GM18868 (cell line): Measurements from ENCODE around the gene KLHL30.

Experiments
- ATAC-seq: cut with Tn5 transposase; IDR thresholded peaks from one replicate; pipeline ENCODE4 v1.9.1; 2021; ENCODE audit warnings: mild to moderate bottlenecking, moderate library complexity; ENCODE audit not compliant: unreplicated experiment

Gene KLHL30

GRCh38 chr2:238144262-238144661 lies 5.8 kb downstream of the KLHL30 start:
- ATAC-seq, result no peak

- no peak for ATAC-seq
These were observed 6.6 kb downstream of the KLHL30 start for GRCh38 chr2:238145046-238145445.

- ATAC-seq, result no peak
These were observed 7.4 kb downstream of the KLHL30 start for GRCh38 chr2:238145851-238146250.

DNA sequence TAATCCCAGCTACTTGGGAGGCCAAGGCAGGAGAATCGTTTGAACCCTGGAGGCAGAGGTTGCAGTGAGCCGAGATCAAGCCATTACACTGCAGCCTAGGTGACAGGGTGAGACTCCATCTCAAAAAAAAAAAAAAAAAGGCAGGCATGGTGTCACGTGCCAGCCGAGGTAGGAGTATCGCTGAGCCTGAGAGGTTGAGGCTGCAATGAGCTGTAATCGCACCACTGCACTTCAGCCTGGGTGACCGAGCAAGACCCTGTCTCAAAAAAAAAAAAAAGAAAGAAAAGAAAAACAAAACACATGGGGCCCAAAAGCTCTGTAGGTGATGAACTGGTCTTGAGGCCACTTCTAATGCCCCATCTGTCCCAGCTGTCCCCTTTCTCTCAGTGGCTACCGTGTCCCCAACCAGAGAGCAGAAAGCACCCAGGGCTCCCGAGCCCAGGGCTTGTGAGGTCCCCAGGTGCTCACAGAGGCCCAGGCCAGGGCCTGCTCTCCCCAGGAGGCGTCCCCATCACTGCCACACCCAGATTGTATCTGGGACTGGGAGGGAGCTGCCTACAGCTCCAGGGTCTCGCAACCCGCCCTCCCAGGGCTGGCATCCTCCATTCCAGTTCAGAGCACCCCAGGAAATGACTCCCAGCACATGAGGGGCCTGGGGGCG lies 8.5 kb downstream of the KLHL30 start:
- no peak for ATAC-seq

DNA sequence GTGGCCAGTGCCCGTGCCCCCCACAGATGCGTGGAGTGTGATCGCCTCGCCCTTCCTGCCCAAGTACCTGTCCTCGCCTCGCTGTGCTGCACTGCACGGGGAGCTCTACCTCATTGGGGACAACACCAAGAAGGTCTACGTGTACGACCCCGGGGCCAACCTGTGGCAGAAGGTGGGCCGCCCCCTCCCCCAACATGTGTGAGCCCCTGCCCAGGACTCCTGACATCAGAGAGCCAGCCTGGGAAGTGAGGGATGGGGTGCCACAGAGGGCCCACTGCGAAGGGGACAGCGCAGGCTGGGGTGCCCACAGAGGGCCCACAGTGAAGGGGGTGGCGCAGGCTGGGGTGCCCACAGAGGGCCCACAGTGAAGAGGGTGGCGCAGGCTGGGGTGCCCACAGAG lies 10.5 kb downstream of the KLHL30 start:
- no peak for ATAC-seq

GRCh38 chr2:238149841-238150572 lies 11.5 kb downstream of the KLHL30 start:
- no peak for ATAC-seq

DNA sequence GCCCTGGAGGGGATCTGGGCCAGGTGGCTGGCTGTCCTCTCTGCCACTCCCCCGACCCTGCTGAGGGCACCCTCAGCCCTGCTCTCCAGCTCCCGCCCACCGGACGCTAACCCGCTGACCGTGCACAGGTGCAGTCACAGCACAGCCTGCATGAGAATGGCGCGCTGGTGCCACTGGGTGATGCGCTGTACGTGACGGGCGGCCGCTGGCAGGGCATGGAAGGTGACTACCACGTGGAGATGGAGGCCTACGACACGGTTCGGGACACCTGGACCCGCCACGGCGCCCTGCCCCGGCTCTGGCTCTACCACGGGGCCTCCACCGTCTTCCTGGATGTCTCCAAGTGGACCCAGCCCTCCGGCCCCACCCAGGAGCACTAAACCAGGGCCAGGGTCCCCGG lies 12.2 kb downstream of the KLHL30 start:
- ATAC-seq, result no peak

- no peak for ATAC-seq
These were observed 12.7 kb downstream of the KLHL30 start for GRCh38 chr2:238151205-238151604.

DNA sequence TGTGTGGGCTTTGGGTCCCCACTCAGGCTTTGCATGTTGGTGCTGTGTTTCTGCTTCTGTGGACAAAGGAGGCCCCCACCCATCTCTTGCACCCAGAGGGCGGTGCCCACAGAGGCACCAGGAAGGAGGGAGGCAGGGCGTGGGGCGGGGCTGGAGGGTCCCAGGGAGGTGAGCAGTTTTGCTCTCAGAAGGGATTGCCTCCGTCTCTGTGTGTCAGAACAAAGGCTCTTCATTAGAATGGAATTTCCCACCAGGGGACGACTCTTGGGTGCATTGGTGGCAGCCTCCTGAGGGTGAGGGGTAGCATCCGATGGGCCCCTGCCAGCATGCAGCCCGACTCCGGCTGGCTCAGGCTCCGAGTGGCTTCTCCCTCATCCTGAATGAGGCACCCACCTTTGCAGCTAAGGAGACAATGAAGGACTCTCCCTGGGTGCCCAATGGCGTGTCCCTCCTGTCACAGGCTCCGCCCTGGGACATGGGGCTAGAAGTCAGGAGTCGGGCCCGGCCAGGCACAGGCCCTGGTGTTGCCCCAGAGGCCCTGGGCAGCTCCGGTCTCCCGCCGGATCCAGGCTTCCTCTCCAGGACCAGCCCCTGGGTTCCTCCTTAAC lies 13.3 kb downstream of the KLHL30 start:
- no peak for ATAC-seq

DNA sequence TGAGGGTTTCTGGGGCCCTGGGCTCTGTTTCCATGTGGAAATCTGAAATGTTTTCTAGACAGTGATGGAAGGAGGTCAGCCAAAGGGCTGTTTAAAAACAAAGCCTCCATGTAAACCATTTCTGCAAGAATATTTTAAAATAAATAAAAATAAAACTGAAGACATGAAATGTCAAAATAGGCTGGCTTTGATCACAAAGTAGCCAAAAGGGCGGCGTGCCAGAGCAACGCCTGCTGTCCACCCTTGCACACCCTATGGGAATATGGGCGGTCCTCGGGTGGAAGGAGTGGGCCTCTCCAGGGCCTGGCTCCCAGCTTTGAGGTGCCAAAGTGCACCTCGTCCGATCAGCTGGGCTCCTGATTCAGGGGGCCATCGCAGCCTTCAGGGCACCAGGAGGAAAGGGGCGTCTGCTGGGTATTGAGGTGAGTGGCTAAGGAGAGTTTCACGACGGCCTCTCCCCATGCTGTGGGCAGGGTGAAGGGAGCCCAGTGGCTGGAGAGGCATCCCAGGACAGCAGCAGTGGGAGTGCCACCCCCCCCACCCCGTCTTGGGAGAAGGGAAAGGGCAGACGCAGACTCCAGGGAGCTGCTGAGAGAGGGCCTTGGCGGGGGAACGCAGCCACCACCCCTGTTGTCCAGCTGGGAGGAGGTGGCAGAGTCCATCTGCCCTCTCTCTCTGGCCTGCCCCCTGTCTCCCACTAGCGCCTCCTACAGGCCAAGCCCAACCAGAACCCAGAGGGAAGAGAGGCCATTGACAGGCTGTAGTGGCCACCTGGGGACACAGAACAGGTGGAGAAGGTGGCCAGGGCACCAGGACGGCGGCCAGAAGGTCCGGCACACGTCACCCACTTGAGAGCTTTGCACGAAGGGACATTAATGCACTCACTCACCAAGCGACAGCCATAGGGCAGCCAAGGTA lies 14.6 kb downstream of the KLHL30 start:
- no peak for ATAC-seq

- no peak for ATAC-seq
These were observed 16.1 kb downstream of the KLHL30 start for GRCh38 chr2:238154570-238154969.

DNA sequence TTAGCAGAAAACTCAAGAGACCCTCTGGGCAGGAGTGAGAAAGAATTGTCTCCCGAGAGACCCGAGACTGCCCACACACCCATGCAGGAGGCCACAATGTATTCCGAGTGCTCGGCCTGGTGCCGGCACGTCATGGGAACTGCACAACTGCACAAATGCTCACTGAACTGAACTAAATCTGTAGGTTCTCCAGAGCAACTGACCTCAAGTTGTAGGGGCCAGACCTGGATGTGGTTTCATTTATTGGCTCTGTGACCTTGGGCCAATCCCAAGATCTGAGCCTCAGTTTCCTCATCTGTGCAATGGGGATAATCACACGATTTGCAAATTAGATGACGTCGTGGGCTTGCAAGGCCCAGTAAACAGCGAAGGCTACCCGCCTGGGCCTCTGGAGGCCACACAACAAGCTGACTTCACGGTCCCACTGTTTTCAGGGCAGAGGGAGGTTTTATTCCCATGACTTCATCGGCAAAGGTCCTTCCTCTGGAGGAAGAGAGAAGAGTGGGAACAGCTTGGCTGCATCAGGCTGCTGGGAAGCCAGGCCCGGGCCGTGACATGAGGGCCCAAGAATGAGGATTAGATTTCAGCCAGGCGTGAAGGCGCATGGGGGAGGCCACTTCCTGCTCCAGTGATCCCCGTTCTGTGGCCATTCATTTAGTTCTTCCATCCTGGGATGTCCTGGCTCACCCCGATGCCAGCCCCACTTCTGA lies 16.7 kb downstream of the KLHL30 start:
- no peak for ATAC-seq

- ATAC-seq, result no peak
These were observed 17.6 kb downstream of the KLHL30 start for GRCh38 chr2:238155761-238156694.

DNA sequence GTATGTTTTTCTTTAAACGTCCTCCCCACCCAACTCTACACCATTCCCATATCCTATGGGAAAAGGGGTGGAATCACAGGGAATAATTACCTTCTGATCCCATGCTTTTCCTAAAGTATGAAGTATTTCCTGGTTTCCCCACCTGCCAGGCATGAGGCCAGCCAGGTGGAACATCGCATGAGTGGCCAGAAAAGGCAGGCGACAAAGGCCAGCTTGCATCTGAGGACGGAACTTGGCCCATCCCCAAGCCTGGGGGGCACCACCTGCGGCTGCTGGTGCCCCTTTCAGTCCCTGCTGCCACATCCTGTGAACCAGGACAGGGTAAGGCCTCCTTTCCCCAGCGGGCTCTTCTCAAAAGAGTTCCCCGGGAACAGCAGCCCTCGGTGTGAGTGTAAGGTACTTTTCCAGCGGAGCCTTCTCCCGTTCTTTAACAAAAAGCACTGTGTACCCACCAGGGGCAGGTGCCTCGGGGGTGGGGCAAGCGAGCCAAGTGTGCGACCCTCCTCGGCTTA lies 19.1 kb downstream of the KLHL30 start:
- no peak for ATAC-seq

DNA sequence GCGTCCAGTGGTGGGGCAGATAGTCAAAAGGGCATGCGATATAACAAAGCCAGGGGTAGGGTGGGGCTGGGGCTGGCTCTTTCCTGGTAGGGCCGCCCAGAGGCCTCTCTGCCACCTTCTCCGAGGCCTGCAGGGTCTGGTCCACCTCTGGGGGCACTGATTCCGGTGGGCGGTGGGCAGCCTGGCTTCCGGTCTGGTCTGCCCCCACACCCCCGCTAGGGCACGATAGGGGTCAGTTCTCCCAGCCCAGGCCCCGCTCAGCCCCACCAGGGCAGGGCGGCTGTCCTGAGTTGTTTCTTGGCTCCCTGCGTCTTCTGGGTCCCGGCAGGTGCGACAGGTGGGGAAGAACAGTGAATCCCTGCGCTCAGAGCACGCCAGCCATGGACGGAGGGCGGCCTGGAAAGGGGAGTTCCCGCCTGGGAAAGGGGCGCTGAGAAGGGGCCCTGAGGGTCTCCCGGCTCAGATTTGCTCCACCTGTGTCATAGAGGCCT lies 19.6 kb downstream of the KLHL30 start:
- no peak for ATAC-seq

DNA sequence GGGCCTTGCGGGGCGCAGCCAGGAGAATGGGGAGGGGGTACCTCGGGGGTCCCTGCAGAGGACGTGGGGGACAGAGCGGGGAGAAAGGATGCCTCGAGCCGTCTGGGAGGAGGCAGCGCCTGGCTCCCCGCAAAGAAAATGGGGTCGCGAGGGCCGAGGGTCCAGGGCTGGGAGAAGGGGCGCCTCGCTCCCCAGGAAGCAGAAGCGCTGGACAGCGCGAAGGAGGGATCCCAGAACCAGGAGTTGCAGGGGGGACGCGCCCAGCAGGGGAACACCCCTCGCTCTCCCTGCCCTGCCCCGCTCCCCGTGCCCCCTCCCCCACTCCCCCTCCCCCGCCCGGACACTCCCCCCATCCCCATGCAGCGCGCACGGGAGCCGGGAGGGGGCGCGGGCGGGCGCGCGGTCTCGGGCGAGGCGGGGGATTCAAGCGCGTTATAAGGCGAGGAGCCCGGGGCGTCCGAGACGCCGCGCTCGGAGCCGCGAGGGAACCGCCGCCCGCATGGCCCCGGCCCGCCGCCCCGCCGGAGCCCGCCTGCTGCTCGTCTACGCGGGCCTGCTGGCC lies 20.1 kb downstream of the KLHL30 start, which contains the start of gene ERFE:
ERFE (plus strand) TSS at position 462 of the 562 bp plus-strand sequence; CDS start at position 500, 38 bp downstream.
- ATAC-seq, result no peak

- no peak for ATAC-seq
These were observed 20.6 kb downstream of the KLHL30 start for GRCh38 chr2:238159071-238159539.

DNA sequence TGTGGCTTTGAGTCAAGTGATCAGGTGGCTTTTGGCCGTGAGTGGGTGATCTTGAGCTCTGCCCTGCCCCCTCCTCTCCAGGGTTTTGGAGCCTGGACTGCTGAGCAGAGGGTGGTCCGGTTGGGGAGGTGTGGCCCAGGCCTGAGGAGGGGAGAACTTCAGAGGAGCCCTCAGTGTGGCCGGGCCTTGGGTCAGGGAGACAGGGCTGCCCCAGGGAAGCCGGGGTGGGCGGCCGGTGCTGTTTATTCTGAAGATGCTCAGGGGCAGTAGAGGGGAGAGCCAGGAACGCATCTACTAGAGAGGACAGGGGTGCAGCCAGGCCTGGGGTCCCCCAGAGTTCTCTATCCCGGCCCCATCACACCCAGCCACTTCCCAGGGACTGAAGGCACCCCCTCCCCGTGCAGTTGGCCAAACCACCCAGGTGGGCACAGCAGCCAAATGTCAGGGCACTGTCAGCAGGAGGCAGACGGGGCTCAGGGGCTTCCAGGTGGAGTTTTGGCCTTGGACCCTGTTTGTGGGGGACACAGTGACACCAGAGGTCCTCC lies 21.3 kb downstream of the KLHL30 start:
- ATAC-seq, result no peak
